ENCODE results near the gene VGLL3.

The VGLL3 gene

DNA sequence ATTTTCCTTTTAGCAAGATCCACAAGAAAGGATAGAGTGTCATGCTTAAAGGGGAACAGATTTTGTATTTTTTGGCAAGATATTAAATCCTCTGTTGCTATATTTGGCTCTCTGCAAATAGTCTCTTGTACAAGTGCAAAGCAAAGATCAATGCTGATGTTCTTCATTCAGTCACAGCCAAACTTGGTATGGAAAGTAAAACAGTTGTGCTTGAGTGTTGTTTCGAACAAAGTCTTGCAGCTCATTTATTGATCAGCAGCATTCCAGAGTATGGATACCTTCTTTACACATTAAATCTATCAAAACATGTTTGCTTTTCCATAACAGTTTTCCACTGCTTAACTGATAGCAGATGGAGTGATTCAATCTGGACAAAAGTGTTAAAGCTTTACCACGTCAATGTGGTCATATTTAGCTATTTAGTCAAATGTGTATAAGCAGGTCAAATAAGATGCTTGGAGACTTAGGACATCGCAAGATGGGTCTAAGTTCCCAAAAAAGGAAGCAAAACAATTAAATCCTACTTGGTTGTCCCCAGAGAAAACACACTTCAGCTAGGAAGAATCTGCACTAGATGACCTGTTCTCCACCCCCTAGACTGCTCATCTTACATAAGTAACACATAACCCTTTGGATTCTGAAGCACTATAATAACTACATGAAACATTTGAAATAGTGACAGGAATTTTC lies 52.4 kb downstream of the VGLL3 start:
- CTCF ChIA-PET: interaction anchor here (0.8 to 1.9 kb wide), 7 partner anchors 8 to 156 kb away, joined by 3 to 10 read pairs (median 3); no protein-coding TSS in a partner anchor
- H3K4me3 ChIP-seq (ENCODE audit: low read depth, low read length): no peak overlapping the region
- POLR2A ChIA-PET: interaction anchor here (0.6 to 2.2 kb wide), 6 partner anchors 9 to 151 kb away, joined by 3 to 8 read pairs (median 4); partner anchors contain the start of gene VGLL3
- DNase-seq (ENCODE audit: low read depth, low spot score): peak; percentile 99
- TF ChIP-seq, protein P1, sequence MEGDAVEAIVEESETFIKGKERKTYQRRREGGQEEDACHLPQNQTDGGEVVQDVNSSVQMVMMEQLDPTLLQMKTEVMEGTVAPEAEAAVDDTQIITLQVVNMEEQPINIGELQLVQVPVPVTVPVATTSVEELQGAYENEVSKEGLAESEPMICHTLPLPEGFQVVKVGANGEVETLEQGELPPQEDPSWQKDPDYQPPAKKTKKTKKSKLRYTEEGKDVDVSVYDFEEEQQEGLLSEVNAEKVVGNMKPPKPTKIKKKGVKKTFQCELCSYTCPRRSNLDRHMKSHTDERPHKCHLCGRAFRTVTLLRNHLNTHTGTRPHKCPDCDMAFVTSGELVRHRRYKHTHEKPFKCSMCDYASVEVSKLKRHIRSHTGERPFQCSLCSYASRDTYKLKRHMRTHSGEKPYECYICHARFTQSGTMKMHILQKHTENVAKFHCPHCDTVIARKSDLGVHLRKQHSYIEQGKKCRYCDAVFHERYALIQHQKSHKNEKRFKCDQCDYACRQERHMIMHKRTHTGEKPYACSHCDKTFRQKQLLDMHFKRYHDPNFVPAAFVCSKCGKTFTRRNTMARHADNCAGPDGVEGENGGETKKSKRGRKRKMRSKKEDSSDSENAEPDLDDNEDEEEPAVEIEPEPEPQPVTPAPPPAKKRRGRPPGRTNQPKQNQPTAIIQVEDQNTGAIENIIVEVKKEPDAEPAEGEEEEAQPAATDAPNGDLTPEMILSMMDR (IDR thresholded peaks at IDR 0.05; ENCODE audit: insufficient read depth, low read length, missing control alignments): no peak

DNA sequence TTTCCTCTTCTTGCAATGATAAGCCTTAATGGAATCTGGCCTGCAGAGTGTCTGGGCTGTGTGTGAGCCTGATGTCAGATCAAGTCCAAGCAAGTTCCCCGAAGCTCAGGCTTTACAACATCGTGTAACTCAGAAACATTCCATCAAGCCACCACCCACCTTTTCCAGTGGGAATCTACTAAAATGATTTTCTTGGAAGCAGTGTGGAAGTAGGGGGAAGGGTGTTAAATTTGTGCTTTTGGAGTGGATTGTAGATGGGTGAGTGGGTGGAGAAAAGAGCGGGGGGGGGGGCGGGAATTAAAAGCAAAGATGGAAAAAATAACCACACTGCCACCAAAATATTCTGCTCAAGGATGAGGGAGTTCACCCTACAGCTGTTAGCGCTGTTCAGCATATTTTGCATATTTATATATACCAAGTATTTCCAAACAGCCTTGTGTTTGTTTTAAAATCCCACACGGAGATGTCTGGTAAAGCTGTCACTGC lies 53.6 kb downstream of the VGLL3 start:
- peak; percentile 97 for DNase-seq (ENCODE audit: low read depth, low spot score)
- TF ChIP-seq, protein P1 (IDR thresholded peaks at IDR 0.05; ENCODE audit: insufficient read depth, low read length, missing control alignments): no peak
- ChIA-PET POLR2A (interaction anchor here (0.8 to 2.2 kb wide), 5 partner anchors 8 to 220 kb away, joined by 3 to 8 read pairs (median 3); partner anchors contain the start of gene VGLL3), CTCF (interaction anchor here (0.9 to 1.9 kb wide), 4 partner anchors 23 to 230 kb away, joined by 3 to 10 read pairs (median 4); no protein-coding TSS in a partner anchor)
- H3K4me3 ChIP-seq (ENCODE audit: low read depth, low read length): no peak overlapping the region

DNA sequence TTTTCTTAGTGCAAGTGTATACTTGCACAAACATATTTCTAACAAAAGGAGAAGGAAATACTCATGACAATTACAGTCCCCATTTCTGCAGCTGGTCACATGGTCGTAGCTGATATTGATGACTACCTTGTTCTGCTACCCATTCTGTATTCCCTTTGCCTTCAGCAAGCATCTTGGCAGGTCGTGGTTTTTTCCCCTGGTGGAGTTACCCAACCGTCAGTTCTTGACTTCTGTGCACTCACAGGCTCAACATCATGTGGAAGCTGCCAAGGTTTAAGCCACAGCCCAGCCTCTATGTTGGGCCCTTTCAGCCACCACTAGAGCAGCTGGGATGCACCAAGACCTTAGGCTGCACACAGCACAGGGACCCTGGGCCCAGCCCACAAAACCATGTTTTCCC lies 56.1 kb downstream of the VGLL3 start:
- POLR2A ChIA-PET: no interaction called here
- TF ChIP-seq, protein P1 (IDR thresholded peaks at IDR 0.05; ENCODE audit: insufficient read depth, low read length, missing control alignments): no peak
- no peak for DNase-seq (ENCODE audit: low read depth, low spot score)
- CTCF ChIA-PET: interaction anchor here (1.4 kb wide), 1 partner anchor 149 kb away, joined by 6 read pairs; no protein-coding TSS in a partner anchor
- no peak overlapping the region for H3K4me3 ChIP-seq (ENCODE audit: low read depth, low read length)

DNA sequence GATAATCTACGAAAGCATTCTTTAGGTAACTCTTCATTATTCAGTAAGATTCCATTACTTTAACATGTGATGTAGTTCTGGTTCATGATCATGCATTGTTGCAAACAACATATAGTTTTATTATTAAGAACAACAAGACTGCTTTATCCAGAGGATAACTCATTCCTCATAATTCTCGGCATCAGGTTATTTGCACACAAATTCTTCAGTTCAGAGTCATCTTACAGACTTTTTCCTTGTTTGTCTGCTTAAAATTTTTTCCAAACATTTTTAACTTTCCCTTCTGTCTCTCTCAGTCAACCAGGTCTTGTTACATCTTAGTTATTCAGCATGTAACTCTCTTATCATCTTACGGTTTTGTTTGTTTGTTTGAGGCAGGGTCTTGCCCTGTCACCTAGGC lies 60.1 kb downstream of the VGLL3 start:
- ChIA-PET CTCF (no interaction called here), POLR2A (no interaction called here)
- no peak for DNase-seq (ENCODE audit: low read depth, low spot score)
- H3K4me3 ChIP-seq (ENCODE audit: low read depth, low read length): no peak overlapping the region
- TF ChIP-seq, protein P1 (IDR thresholded peaks at IDR 0.05; ENCODE audit: insufficient read depth, low read length, missing control alignments): no peak

DNA sequence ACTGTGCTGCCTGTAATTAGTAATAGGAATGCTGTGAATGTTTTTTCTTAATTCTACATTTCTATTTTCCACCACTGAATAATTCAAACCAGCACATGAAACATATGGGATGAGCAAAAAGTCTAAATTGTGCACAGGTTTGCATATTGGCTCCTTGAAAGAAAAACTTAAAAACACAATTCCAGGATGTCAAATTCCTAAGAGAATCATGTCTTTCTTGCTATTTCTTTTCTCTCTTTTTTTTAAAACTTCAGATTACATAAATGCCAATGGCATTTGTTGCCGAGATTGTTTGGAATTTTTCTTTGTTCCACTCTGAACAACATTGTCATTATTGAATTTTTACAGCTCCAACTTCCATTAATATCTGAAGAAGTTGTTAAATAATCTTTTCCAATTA lies 60.8 kb downstream of the VGLL3 start:
- POLR2A ChIA-PET: no interaction called here
- no peak overlapping the region for H3K4me3 ChIP-seq (ENCODE audit: low read depth, low read length)
- DNase-seq (ENCODE audit: low read depth, low spot score): no peak
- TF ChIP-seq, protein P1 (IDR thresholded peaks at IDR 0.05; ENCODE audit: insufficient read depth, low read length, missing control alignments): no peak
- CTCF ChIA-PET: no interaction called here

DNA sequence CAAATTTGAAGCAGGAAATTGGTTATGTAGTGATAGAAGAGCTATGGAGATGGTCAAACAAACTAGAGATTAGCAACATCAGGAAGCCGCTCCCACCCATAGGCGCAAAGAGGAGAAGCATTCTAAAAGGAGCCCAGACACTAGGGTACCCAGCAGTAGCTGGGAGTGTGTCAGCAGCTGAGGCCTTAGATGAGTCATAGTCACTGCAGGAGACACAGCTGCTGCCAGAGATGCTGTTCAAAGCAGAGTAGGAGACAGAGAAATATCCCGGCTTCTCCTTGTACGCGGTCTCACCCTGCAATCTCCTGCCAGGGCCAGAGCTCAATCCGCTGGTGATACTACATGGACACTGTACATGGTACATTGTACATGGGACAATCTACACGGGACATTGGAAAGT lies 61.9 kb downstream of the VGLL3 start:
- POLR2A ChIA-PET: interaction anchor here (1.1 kb wide), 2 partner anchors 8 to 9 kb away, joined by 3 to 8 read pairs; no protein-coding TSS in a partner anchor
- CTCF ChIA-PET: interaction anchor here (0.7 to 1.4 kb wide), 5 partner anchors 15 to 154 kb away, joined by 3 to 6 read pairs (median 4); no protein-coding TSS in a partner anchor
- no peak overlapping the region for H3K4me3 ChIP-seq (ENCODE audit: low read depth, low read length)
- no peak for DNase-seq (ENCODE audit: low read depth, low spot score)
- TF ChIP-seq, protein P1 (IDR thresholded peaks at IDR 0.05; ENCODE audit: insufficient read depth, low read length, missing control alignments): no peak

Data from AG04449 (cell line).